HG03442 (cell line): ENCODE data around the gene TSPAN13.

ENCODE experiments used
- ATAC-seq: cut with Tn5 transposase; IDR thresholded peaks from one replicate; pipeline ENCODE4 v1.9.1; 2021; ENCODE audit warnings: mild to moderate bottlenecking, moderate library complexity; ENCODE audit not compliant: unreplicated experiment

The TSPAN13 gene

DNA sequence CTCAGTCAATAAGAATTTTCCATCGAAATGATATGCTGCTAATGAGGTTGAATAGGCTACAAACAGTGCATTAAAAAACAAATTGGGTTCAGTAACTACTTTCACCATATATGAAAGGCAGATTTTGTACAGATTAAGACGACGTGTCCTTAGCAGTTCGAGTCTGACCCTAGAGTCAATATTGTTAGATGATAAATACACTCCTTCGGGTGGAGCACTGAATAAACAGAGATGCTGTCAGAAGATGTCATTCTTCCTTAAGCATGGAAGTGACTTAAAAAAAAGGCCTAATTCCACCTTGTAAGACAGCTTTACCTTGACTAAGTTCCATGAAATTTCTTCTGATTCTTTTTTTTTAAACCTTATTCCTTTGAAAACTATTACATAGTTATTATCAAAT, 57.0 kb downstream of the TSPAN13 start:
- ATAC-seq, result no peak

DNA sequence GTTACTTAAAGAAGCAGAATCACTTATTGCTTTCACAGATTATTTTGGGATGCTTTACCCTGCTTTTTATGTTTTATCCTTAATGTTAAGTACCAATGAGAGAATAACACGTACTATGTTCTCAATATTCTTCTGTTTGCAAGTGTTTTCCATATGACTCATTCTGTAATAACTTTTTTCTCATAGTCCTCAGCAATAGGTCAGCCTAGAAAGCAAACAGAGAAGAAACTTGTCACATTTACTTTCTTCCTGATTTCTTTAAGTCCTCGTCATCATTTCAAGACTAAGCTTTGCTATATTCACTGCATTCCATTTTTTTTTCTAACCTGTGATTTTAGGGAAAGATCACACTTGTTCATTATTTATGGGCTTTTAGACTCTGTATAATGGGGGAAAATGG, 58.0 kb downstream of the TSPAN13 start:
- ATAC-seq, result no peak

DNA sequence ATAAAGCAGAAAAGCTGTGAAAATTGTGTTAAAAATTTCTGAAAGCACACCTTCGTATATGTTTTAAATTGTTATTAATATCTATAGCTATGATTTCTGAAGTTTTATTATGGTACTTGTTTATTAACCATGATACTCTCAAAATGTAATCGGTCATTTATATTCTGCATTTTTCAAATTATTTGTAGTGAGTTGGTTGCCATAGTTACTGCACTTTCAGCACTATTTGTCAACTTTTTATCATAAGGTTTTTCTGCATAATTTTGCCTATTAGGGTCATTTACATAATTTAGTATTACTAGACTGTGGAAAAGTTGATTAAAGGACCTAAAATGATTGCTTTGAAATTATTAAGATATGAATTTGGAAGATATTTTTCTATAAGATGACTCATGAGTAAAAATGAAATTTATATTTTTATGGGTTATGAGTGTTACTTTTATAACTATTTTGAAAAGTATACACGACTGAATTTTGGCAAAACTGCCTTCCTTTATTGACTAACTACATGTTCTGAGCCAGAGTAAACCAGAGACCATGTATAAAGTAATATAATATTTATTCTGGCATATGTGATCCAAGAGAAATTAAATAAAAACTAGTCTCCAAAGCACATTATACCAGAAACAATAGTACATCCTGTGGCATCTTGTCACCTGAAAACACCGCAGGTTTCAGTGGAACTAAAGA, 59.1 kb downstream of the TSPAN13 start:
- no peak for ATAC-seq

DNA sequence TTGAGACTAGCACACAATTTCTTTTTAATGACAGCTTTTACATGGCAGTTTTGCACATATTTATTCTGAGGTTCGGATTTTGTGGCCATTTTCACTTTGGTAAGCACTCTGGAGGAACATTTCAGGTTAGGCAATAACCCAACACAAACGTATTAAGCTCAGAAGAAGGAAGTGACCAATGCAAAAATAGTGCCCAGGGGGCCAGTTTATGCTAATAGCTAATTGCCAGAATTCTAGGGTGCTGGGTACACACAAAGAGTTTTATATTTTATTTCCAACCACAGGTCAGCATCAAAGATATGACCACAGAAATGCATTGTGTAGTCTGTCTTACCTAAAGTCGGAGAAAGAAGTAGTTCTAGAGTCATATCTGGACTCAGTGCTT, 59.7 kb downstream of the TSPAN13 start:
- ATAC-seq, result no peak

DNA sequence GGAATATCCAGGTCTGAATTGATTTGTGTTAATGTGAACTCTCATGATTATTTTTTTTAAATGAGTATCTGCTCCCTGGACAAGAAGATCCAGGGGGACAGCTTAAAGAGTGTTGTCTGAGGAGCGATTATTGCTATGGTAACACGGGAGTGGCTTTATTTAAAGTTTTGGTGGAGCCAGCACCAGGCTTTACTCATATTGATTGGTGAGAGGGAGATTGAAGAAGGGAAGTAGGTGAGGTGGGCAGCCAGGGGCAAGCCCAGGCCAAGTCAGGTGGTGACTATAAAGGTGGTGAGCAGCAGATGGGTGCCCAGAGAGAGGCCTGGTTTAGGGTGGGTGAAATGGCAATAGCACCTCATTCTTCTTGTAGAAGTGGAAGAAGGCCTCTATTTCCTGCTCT, 61.4 kb downstream of the TSPAN13 start:
- ATAC-seq, result no peak

DNA sequence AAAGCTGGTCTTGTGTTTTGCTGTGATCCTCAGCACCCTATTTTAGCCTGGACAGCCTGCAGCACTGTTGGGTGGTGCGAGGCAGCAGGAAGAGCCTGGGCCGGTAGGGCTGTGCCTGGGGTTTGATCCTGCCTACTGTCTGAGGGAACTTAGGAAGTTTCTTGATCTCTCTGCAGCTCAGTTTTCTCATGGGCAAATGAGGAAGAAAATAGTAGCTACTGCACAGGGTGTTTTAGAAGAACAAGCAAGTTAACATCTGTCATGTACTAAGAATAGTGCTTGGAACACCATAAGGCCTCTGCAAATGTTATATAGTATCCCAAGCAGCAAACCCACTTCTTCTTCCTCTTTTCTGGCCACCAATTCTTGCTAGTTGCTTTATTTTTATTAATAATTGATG, 63.3 kb downstream of the TSPAN13 start:
- no peak for ATAC-seq

DNA sequence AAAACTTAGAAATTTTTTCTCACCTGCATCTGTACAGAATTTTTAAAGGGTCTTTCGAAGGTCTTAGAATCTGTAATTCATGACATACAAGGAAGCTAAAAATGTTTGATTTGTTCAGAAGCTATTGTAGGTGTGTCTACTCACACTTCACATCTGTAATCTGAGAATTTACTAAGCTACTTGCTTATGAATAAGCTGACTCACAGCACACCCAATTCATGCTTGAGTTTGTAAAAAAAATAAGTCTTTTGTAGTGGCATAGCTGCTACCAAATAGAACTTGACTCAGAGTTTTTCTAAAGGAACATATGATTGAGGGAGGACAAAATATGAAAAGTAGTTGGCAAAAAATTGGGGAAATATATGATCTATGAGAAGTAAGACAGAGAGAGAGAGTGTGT, 64.0 kb downstream of the TSPAN13 start:
- ATAC-seq, result no peak

DNA sequence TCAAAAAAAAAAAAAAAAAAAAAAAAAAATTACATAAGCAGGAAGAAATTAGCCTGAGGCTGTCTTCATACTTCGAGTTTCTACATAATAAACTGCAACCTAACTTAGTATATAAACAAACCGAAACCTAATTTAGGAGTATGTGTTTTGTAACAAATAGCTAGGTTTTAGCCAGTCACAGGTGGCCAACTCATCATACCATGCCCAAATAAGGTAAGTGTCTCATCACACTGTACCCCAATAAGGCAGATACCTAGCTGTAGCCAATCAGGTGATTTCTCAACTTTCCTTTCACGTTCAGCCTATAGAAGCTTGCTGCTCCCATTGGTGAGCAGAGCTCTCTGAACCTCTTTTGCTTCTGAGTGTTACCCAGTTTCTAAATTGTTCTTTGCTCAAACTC, 65.2 kb downstream of the TSPAN13 start:
- ATAC-seq, result no peak

DNA sequence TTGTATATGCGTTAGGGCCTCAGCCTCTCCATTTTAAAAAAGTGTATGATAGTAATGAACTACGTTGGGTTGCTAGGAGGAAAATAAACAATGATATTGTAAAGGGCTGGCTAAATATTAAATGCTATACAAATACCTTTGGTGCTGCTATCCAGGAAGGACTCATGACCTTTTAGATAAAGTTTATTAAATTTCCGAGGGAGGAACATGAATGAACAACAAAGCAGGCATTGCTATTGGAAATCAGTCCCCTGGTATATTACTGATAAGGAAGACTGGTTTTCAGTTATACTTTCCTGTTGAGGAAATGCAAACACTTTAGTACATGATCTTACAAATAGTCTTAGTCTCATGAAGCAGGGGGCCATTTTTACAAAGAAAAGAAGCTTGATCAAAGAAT, 68.5 kb downstream of the TSPAN13 start:
- no peak for ATAC-seq

DNA sequence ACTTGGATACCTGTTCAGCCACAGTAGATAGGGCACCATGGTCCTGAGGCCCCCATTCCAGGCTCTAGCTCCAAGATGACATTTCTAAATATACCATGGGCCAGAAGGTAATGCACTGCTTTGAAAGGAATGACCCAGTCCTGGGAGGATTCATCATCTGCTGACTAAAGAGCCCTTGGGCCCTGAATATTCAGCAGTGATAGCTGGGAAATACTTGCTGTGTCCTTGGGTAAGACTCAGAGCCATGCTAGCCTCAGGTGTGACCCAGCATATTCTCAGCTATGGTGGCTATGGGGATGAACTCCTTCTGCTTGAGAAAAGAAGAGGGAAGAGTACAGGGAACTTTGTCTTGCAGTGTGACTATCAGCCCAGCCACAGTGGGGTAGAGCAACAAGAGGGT, 72.5 kb downstream of the TSPAN13 start:
- no peak for ATAC-seq

DNA sequence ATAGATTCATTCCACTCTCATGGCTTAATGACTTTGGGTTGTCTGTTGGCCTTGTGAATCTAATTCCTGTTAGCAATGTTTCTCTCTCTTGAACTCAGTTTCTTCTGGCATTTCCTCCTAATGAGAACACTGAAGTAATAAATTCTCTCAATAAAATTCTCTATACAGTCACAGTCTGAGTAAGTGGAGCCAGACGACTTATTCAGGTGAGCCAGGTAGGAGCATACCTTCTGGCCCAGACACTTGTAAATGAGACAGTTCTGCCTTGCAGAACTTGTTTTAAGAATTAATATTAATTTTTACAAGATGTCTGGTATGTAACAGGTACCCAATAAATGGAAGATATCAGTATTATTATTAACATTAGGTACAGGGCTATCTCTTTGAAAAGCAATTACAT, 79.8 kb downstream of the TSPAN13 start:
- ATAC-seq, result no peak
